Measurements from ENCODE around the gene MARCHF10. TPM values are rescaled to one million over a fixed set of nuclear protein-coding genes. Genes with fewer than 3 reads are reported as not detected.

The MARCHF10 gene
- total and polyA plus RNA-seq, 3 donors from 2014 or later = 61.5 to 266 (median 118) TPM

DNA sequence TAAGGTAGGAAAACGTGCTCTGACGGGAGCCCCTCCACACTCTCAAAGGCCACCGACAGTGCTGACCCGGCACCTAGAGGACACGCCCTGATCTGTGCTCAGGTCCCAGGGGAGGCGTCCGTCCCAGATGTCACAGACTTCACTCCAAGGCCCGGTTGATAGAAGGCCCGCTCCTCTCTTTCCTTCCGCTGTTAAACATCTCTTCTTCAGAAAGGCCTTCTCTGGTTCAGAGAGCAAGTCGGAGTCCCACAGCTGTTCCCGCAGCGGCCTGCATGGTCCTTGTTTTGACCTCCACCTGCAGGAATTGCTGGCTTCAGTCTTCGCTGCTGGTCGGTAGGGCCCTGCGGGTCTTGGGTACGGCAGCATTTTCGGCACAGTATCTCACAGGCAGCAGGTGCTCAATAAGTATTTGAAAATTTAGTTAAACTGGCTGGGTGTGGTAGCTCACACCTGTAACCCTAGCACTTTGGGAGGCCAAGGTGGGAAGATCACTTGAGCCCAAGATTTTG lies 92.2 kb downstream of the MARCHF10 start:
- intact Hi-C loops (cut with DNase I; ENCODE audit: low total_unique reads) = no loop called here
- Histone ChIP-seq H3K27me3 (no peaks in the 10 kb centered on the region), H3K9me3 (no peaks in the 10 kb centered on the region), H3K4me1 (peaks cover 5% of the 10 kb centered on the region), H3K27ac (no peak overlapping the region), H3K36me3 (ENCODE audit: low read depth, missing control alignments) (no peaks in the 10 kb centered on the region), H3K4me3 (no peak overlapping the region)
- TF ChIP-seq, protein P1, sequence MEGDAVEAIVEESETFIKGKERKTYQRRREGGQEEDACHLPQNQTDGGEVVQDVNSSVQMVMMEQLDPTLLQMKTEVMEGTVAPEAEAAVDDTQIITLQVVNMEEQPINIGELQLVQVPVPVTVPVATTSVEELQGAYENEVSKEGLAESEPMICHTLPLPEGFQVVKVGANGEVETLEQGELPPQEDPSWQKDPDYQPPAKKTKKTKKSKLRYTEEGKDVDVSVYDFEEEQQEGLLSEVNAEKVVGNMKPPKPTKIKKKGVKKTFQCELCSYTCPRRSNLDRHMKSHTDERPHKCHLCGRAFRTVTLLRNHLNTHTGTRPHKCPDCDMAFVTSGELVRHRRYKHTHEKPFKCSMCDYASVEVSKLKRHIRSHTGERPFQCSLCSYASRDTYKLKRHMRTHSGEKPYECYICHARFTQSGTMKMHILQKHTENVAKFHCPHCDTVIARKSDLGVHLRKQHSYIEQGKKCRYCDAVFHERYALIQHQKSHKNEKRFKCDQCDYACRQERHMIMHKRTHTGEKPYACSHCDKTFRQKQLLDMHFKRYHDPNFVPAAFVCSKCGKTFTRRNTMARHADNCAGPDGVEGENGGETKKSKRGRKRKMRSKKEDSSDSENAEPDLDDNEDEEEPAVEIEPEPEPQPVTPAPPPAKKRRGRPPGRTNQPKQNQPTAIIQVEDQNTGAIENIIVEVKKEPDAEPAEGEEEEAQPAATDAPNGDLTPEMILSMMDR (IDR thresholded peaks at IDR 0.05) = no peak
- no peak for TF ChIP-seq POLR2A (IDR thresholded peaks at IDR 0.05)
- 91 to 92% methylated on average over 13 to 18 of the region's 18 CpGs for WGBS, 2 donors
- DNase-seq = no peak

DNA sequence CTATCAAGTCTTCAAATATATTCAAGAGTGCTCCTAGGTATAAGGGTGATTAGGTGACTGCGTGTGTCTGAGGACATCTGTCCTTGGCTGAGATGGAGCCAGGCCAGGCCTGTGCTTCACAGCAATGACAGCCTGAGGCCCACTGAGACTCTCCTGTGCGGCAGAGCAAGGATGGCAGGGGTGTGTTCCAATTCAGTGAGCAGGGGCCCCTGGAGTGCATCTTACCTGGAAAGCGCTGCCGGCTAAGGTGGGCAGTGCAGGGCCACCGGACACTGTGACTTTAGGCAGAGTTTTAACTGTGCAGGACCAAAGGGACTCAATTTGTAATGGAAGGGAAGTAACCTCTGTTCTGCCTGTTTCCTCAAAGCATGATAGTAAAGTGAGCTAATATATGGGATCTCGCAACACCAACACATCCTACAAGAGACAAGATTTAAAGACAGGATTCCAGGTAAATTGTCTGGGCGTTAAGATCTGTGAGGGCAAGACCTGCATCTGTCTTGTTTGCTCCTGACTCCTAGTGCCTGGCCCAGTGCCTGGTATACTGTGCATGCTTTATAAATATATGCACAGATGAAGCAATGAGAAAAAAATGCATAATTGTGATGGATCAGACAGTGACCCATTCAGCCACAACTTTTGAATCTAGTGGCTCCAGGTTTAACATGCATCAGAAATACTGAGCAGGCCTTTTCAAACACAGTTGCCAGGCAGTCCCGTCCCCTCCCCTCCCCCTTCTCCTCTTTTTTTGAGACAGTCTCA lies 93.9 kb downstream of the MARCHF10 start:
- no peaks in the 10 kb centered on the region for H3K9me3 ChIP-seq
- no peaks in the 10 kb centered on the region for H3K27me3 ChIP-seq
- H3K4me3 ChIP-seq = no peak overlapping the region
- no peaks in the 10 kb centered on the region for H3K36me3 ChIP-seq (ENCODE audit: low read depth, missing control alignments)
- H3K4me1 ChIP-seq = peaks cover 5% of the 10 kb centered on the region
- intact Hi-C loops (cut with DNase I; ENCODE audit: low total_unique reads) = no loop called here
- 86 to 89% methylated on average over 6 to 8 of the region's 8 CpGs for WGBS, 2 donors
- DNase-seq = peak; percentile 13
- H3K27ac ChIP-seq = no peak overlapping the region
- TF ChIP-seq POLR2A (IDR thresholded peaks at IDR 0.05) = no peak
- TF ChIP-seq, protein P1 (IDR thresholded peaks at IDR 0.05) = no peak

DNA sequence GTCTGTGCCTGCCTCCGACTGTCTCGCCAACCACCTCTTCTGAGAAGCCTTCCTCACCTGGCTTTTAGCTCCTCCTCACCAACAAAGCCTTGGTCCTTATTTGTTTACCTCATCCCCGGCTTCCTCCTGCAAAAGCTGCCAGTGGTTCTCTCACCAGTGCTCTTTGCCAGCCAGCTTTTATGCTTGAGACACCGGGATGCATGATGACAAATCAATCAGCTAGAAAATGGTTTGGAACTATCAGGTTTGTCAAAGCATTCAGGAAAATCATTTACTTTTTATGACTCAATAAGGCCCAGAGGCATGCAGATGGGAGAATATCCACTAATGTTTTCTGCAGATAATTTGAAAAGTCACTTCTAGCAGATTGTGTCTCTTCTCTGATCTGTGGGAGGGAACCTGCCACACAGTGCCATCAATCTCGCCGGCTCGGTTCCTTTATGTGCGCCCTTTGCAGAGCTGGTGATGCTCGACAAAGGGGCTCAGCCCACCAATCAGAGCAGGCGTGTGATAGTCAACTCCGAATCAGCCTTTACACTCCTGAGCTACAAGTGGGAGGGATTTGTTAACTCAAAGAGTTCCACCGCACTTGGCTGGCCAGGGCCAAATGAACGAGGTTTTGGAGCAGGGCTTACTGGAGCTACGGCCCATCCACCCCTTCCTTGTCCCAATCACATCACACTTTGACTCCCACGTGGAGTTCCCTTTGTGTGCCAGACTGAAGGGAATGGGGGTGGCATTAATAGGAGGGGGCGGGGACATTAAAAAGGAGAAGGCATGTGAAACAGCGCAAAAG lies 94.8 kb downstream of the MARCHF10 start:
- Histone ChIP-seq H3K4me3 (no peak overlapping the region), H3K27me3 (no peaks in the 10 kb centered on the region), H3K9me3 (no peaks in the 10 kb centered on the region), H3K27ac (no peak overlapping the region), H3K36me3 (ENCODE audit: low read depth, missing control alignments) (no peaks in the 10 kb centered on the region), H3K4me1 (peaks cover 5% of the 10 kb centered on the region)
- 73 to 84% methylated on average over 17 of the region's 17 CpGs for WGBS, 2 donors
- no peak for TF ChIP-seq POLR2A (IDR thresholded peaks at IDR 0.05)
- TF ChIP-seq, protein P1 (IDR thresholded peaks at IDR 0.05) = no peak
- DNase-seq = peak; percentile 29
- intact Hi-C loops (cut with DNase I; ENCODE audit: low total_unique reads) = no loop called here

DNA sequence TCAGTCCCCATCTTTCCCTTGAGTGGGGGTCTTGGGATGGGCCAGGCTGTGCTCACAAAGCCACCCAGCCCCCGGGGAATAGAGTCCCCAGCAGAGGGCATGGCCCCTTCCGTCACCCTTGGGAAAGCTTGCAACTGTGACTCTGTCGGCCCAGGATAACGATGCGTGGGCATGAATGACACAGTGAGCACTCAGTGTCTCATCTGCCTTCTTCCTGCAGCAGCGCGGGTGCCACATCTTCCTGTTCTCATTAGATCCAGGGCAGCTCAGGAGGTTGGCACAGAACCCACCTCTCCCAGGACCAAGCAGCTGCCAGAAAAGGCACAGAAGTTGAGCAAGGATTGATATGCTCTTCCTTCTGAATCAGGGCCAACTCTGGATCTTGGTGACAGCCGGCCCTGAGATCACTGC lies 95.9 kb downstream of the MARCHF10 start:
- peak; percentile 77 for DNase-seq

More for the DNA sequence above, 95.9 kb downstream of the MARCHF10 start:
- peaks cover 5% of the 10 kb centered on the region for H3K4me1 ChIP-seq
- intact Hi-C loops (cut with DNase I; ENCODE audit: low total_unique reads) = no loop called here
- H3K4me3 ChIP-seq = no peak overlapping the region
- TF ChIP-seq, protein P1 (IDR thresholded peaks at IDR 0.05) = no peak
- no peak for TF ChIP-seq POLR2A (IDR thresholded peaks at IDR 0.05)
- no peak overlapping the region for H3K27ac ChIP-seq
- H3K9me3 ChIP-seq = no peaks in the 10 kb centered on the region
- H3K36me3 ChIP-seq (ENCODE audit: low read depth, missing control alignments) = no peaks in the 10 kb centered on the region
- no peaks in the 10 kb centered on the region for H3K27me3 ChIP-seq
- 69% methylated on average over 7 to 8 of the region's 8 CpGs for WGBS, 2 donors

All from testis (tissue), 3 donors.